ENCODE data around the gene TTC9C. TPM values are rescaled to one million over a fixed set of nuclear protein-coding genes. Genes with fewer than 3 reads are reported as not detected.

The TTC9C gene
- total and polyA plus RNA-seq, 2 of the 8 experiments (the other 6 are each of a cell fraction or from before 2014, with no cell fraction given), result 25.4 to 34.1 TPM

- Histone ChIP-seq H3K18ac (ENCODE audit: extremely low read depth, low read length) (no peak overlapping the region), H3K4me3 (ENCODE audit: extremely low read depth in 1 of 4, insufficient read depth in 2 of 4, low read depth in 3 of 4, low read length in 4 of 4) (peak overlapping the region; percentile 87 to 98 (median 96)), H4K5ac (ENCODE audit: insufficient read length, low read depth, low read length) (no peak overlapping the region), H3K23ac (ENCODE audit: insufficient read length) (no peak overlapping the region), H4K91ac (replicated peaks; ENCODE audit: insufficient read length, low read length) (no peak overlapping the region), H3K79me2 (ENCODE audit: control insufficient read depth in 1 of 2, insufficient read depth in 2 of 2, low read length in 2 of 2) (peaks cover 18 to 69% of the 10 kb centered on the region in 2 experiments), H3K4me2 (ENCODE audit: insufficient read depth in 1 of 2, low read depth in 2 of 2, low read length in 2 of 2) (peak overlapping the region; percentile 85 to 93), H3K27ac (ENCODE audit: low read depth, low read length) (no peak overlapping the region), H2AFZ (ENCODE audit: low read length) (no peak overlapping the region), H3K4ac (replicated peaks; ENCODE audit: insufficient read length, low read depth, low read length) (no peak overlapping the region), H3K56ac (replicated peaks; ENCODE audit: insufficient read length, low read depth, low read length) (no peak overlapping the region), H3K36me3 (ENCODE audit: control insufficient read depth in 2 of 4, insufficient read depth in 4 of 4, low read length in 3 of 4) (peaks cover 24 to 38% (median 33%) of the 10 kb centered on the region in 4 experiments), H3K79me1 (ENCODE audit: low read depth, low read length) (0 out of 2 replicates have a peak, but pooled peaks cover 2% of the 10 kb centered on the region), H2BK20ac (ENCODE audit: low read length) (no peak overlapping the region), H2AK5ac (ENCODE audit: low read depth, low read length) (no peak overlapping the region), H2BK15ac (ENCODE audit: low read length) (no peak overlapping the region), H2BK12ac (ENCODE audit: low read depth, low read length) (no peak overlapping the region), H3K4me1 (replicated peaks in 1 of 4; ENCODE audit: control insufficient read depth in 3 of 4, insufficient read depth in 4 of 4, low read length in 3 of 4) (no peaks in the 10 kb centered on the region; a peak in 3 of 7 replicates), H3K14ac (ENCODE audit: insufficient read length) (no peak overlapping the region), H3K9me3 (ENCODE audit: insufficient read depth in 2 of 2, low read depth in 1 of 2, low read length in 1 of 2) (no peaks in the 10 kb centered on the region), H2BK120ac (replicated peaks; ENCODE audit: low read depth, low read length) (no peak overlapping the region), H4K8ac (ENCODE audit: extremely low read depth, insufficient read depth, low read length) (no peak overlapping the region), H3K23me2 (ENCODE audit: low read depth, low read length) (peaks cover 16% of the 10 kb centered on the region), H4K20me1 (replicated peaks in 1 of 2; ENCODE audit: control insufficient read depth in 1 of 2, insufficient read depth in 2 of 2, low read length in 2 of 2) (peaks cover 12 to 17% of the 10 kb centered on the region in 2 experiments), H3K27me3 (replicated peaks in 1 of 4; ENCODE audit: control insufficient read depth in 3 of 4, extremely low read depth in 1 of 4, insufficient read depth in 3 of 4, low read length in 3 of 4) (no peaks in the 10 kb centered on the region), H3K9ac (replicated peaks in 1 of 4; ENCODE audit: extremely low read depth in 1 of 4, low read depth in 3 of 4, low read length in 3 of 4) (peak overlapping the region; percentile 84 to 92 (median 90); a peak in 6 of 7 replicates), H2BK5ac (ENCODE audit: low read depth, low read length) (no peak overlapping the region)
- POLR2A ChIA-PET (ENCODE audit: partially characterized antibody), result interaction anchor here (0.6 to 10.9 kb wide), 21 partner anchors 11 to 160 kb away, joined by 3 to 192 read pairs (median 14); partner anchors contain the start of genes BSCL2, C11orf98, CSKMT and EEF1G
- 11% methylated on average over 7 of the region's 7 CpGs; no CpG with 5 or more reads in 1 of the 2 experiments for WGBS, 2 experiments (ENCODE audit: extremely low coverage in 1 of 2, insufficient coverage in 1 of 2, insufficient read length in 1 of 2, insufficient replicate concordance in 2 of 2, low coverage in 1 of 2, low lambda C conversion rate in 2 of 2, missing lambda C conversion rate in 1 of 2)
- no peak for TF ChIP-seq RXRA (IDR thresholded peaks at IDR 0.05; ENCODE audit: insufficient read depth, low read depth, low read length)
- no peak for TF ChIP-seq RFX5 (IDR thresholded peaks at IDR 0.05; ENCODE audit: borderline replicate concordance, low read depth, low read length)
- no peak for TF ChIP-seq RAD21 (IDR thresholded peaks at IDR 0.05 in 1 of 2, conservative IDR thresholded peaks at IDR 0.05 in 1 of 2; ENCODE audit: low read depth in 2 of 2, low read length in 2 of 2)
- no peak for TF ChIP-seq NANOG (IDR thresholded peaks at IDR 0.05; ENCODE audit: insufficient read depth, low read depth, low read length, poor library complexity, severe bottlenecking)
- no peak for TF ChIP-seq RNF2 (IDR thresholded peaks at IDR 0.05; ENCODE audit: borderline replicate concordance, low read depth, low read length, missing control alignments, poor library complexity, severe bottlenecking)
- TF ChIP-seq GTF2F1 (IDR thresholded peaks at IDR 0.05; ENCODE audit: borderline replicate concordance, low read depth, low read length), result no peak
- TF ChIP-seq CTCF (IDR thresholded peaks at IDR 0.05; ENCODE audit: control extremely low read depth in 1 of 3, insufficient read depth in 1 of 3, low read depth in 1 of 3, low read length in 3 of 3), result no peak
- TF ChIP-seq EP300 (IDR thresholded peaks at IDR 0.05; ENCODE audit: borderline replicate concordance in 1 of 2, low read depth in 2 of 2, low read length in 2 of 2), result no peak
- CTCF ChIA-PET (ENCODE audit: partially characterized antibody), result interaction anchor here (1.2 to 2.1 kb wide), 3 partner anchors 28 to 61 kb away, joined by 4 to 9 read pairs (median 5); partner anchors contain the start of gene ZBTB3
- no peak for DNase-seq (ENCODE audit: low read depth in 1 of 2, low spot score in 2 of 2)
- no peak for FAIRE-seq
Measured at GRCh38 chr11:62725646-62726045, 2.6 kb upstream of the TTC9C start.

Data from H1 (cell line).